Measurements from ENCODE around the gene KCNH6. TPM values are rescaled to one million over a fixed set of nuclear protein-coding genes. Genes with fewer than 3 reads are reported as not detected.

Gene KCNH6
- total RNA-seq, 6 experiments from 2014 or later, result not detected

GRCh38 chr17:63505341-63505740, 17.8 kb upstream of the KCNH6 start:
- H3K9me3 ChIP-seq, result no peaks in the 10 kb centered on the region
- no peak overlapping the region for H3K4me3 ChIP-seq
- no peaks in the 10 kb centered on the region for H3K4me1 ChIP-seq
- H3K27me3 ChIP-seq, result no peaks in the 10 kb centered on the region
- intact Hi-C loops (cut with DNase I), result no loop called here
- H3K36me3 ChIP-seq, result no peaks in the 10 kb centered on the region
- no peak for TF ChIP-seq POLR2A (IDR thresholded peaks at IDR 0.05)
- TF ChIP-seq CTCF (IDR thresholded peaks at IDR 0.05), result no peak
- 64% methylated on average over 5 of the region's 9 CpGs for WGBS (ENCODE audit: insufficient coverage, low coverage, low lambda C conversion rate, missing lambda C conversion rate)
- no peak for ATAC-seq
- DNase-seq, result no peak
- H3K27ac ChIP-seq, result no peak overlapping the region

GRCh38 chr17:63506627-63507026, 16.5 kb upstream of the KCNH6 start:
- H3K9me3 ChIP-seq, result no peaks in the 10 kb centered on the region
- H3K27me3 ChIP-seq, result no peaks in the 10 kb centered on the region
- WGBS (ENCODE audit: insufficient coverage, low coverage, low lambda C conversion rate, missing lambda C conversion rate), result 90% methylated on average over 1 of the region's 3 CpGs
- DNase-seq, result no peak
- no peaks in the 10 kb centered on the region for H3K36me3 ChIP-seq
- TF ChIP-seq POLR2A (IDR thresholded peaks at IDR 0.05) (no peak), CTCF (IDR thresholded peaks at IDR 0.05) (no peak)
- no peak overlapping the region for H3K4me3 ChIP-seq
- H3K27ac ChIP-seq, result no peak overlapping the region
- ATAC-seq, result no peak
- intact Hi-C loops (cut with DNase I), result no loop called here
- no peaks in the 10 kb centered on the region for H3K4me1 ChIP-seq

- ATAC-seq (no peak), DNase-seq (no peak)
- Histone ChIP-seq H3K4me1 (no peaks in the 10 kb centered on the region), H3K36me3 (no peaks in the 10 kb centered on the region), H3K9me3 (no peaks in the 10 kb centered on the region), H3K4me3 (no peak overlapping the region), H3K27ac (no peak overlapping the region), H3K27me3 (no peaks in the 10 kb centered on the region)
- no peak for TF ChIP-seq POLR2A (IDR thresholded peaks at IDR 0.05)
- no peak for TF ChIP-seq CTCF (IDR thresholded peaks at IDR 0.05)
- WGBS (ENCODE audit: insufficient coverage, low coverage, low lambda C conversion rate, missing lambda C conversion rate), result 82% methylated on average over 7 of the region's 8 CpGs
- intact Hi-C loops (cut with DNase I), result no loop called here
These were observed 11.8 kb upstream of the KCNH6 start for GRCh38 chr17:63511331-63511730.

GRCh38 chr17:63512388-63512787, 10.8 kb upstream of the KCNH6 start:
- intact Hi-C loops (cut with DNase I), result no loop called here
- Histone ChIP-seq H3K27me3 (no peaks in the 10 kb centered on the region), H3K4me1 (no peaks in the 10 kb centered on the region), H3K36me3 (no peaks in the 10 kb centered on the region), H3K4me3 (no peak overlapping the region), H3K27ac (no peak overlapping the region), H3K9me3 (no peaks in the 10 kb centered on the region)
- no peak for TF ChIP-seq POLR2A (IDR thresholded peaks at IDR 0.05)
- no peak for TF ChIP-seq CTCF (IDR thresholded peaks at IDR 0.05)
- ATAC-seq, result no peak
- no peak for DNase-seq
- WGBS (ENCODE audit: insufficient coverage, low coverage, low lambda C conversion rate, missing lambda C conversion rate), result no CpG with 5 or more reads among the region's 3 CpGs
